B cell (primary cell): ENCODE measurements around the gene KCNJ5. TPM values are rescaled to one million over a fixed set of nuclear protein-coding genes. Genes with fewer than 3 reads are reported as not detected.

Experiments used
- ATAC-seq: fragments of 200-7000 bp; cut with Tn5 transposase; one replicate; pipeline ENCODE4 v1.10.0; 2021; ENCODE audit warnings: low read depth, mild to moderate bottlenecking, moderate number of reproducible peaks, moderate library complexity
- CTCF ChIA-PET: fragments of 350-600 bp; sonication (Branson Sonifier 250); formaldehyde crosslinking; loops from one replicate; lab custom pipeline; 2021; ENCODE audit warnings: antibody characterized with exemption, inconsistent platforms; lab: Charles Lee
- POLR2A ChIA-PET: fragments of 350-600 bp; sonication (Branson Sonifier 250); formaldehyde crosslinking; loops from one replicate; lab custom pipeline; 2021; ENCODE audit warnings: antibody characterized with exemption; lab: Charles Lee
- DNase-seq: peaks from one replicate; pipeline ENCODE4 v3.0.0; 2013
- H2AFZ ChIP-seq: 2 replicates; pipeline ENCODE4 v1.6.1; 2012; ENCODE audit warnings: mild to moderate bottlenecking, low read depth, low read length; ENCODE audit not compliant: insufficient read depth, poor library complexity, severe bottlenecking
- H3K27ac ChIP-seq, 2 donors: 1 replicate in 1 of 2; 2 replicates in 1 of 2; pipeline ENCODE4 v1.5.1; 2012 to 2013; ENCODE audit warnings: low read length in 2 of 2, mild to moderate bottlenecking in 2 of 2, moderate library complexity in 1 of 2
- H3K27me3 ChIP-seq, 4 experiments: fragments of 200-600 bp in 1 of 4; sonication (generic) in 1 of 4; replicated peaks in 1 of 4; 1 replicate in 2 of 4; 2 replicates in 2 of 4; pipeline versions ENCODE4 v1.6.1 to v1.7.0; 2013 to 2016; ENCODE audit warnings: low read length in 3 of 4, mild to moderate bottlenecking in 2 of 4, mixed read lengths in 1 of 4, moderate library complexity in 1 of 4; ENCODE audit not compliant: insufficient read depth in 4 of 4, control insufficient read depth in 3 of 4; ENCODE audit errors: control extremely low read depth in 1 of 4
- H3K36me3 ChIP-seq, 2 experiments: replicated peaks in 1 of 2; 1 replicate in 1 of 2; 2 replicates in 1 of 2; pipeline versions ENCODE4 v1.6.1 to v1.7.1; 2013; ENCODE audit warnings: low read length in 1 of 2; ENCODE audit not compliant: insufficient read depth in 2 of 2, control insufficient read depth in 1 of 2; ENCODE audit errors: control extremely low read depth in 1 of 2, extremely low read depth in 1 of 2
- H3K4me1 ChIP-seq, 2 donors: fragments of 200-600 bp in 1 of 2; sonication (generic) in 1 of 2; 1 replicate in 1 of 2; 2 replicates in 1 of 2; pipeline versions ENCODE4 v1.5.1 to v1.6.1; 2013 to 2017; ENCODE audit warnings: low read length in 2 of 2; ENCODE audit not compliant: control insufficient read depth in 2 of 2, insufficient read depth in 2 of 2
- H3K4me2 ChIP-seq: replicated peaks from 2 replicates; pipeline ENCODE3; 2012; ENCODE audit warnings: mild to moderate bottlenecking, low read depth, low read length; ENCODE audit not compliant: poor library complexity, severe bottlenecking
- H3K4me3 ChIP-seq, 5 experiments: fragments of 200-600 bp in 1 of 5; sonication (generic) in 1 of 5; 1 replicate in 3 of 5; 2 replicates in 2 of 5; pipeline versions ENCODE4 v1.5.1 to v1.7.0; 2011 to 2016; ENCODE audit warnings: low read length in 4 of 5, mild to moderate bottlenecking in 4 of 5, low read depth in 2 of 5, control low read depth in 1 of 5, moderate library complexity in 1 of 5; ENCODE audit not compliant: insufficient read depth in 1 of 5; ENCODE audit errors: control extremely low read depth in 1 of 5, extremely low read depth in 1 of 5
- H3K79me2 ChIP-seq: fragments of 200-600 bp; sonication (generic); one replicate; pipeline ENCODE4 v1.6.0; 2016; ENCODE audit warnings: low read length; ENCODE audit not compliant: control insufficient read depth, insufficient read depth
- H3K9ac ChIP-seq: fragments of 200-600 bp; sonication (generic); 2 replicates; pipeline ENCODE4 v1.6.1; 2017; ENCODE audit warnings: mild to moderate bottlenecking, low read length, moderate library complexity
- H3K9me3 ChIP-seq, 3 donors: one replicate each; pipeline versions ENCODE4 v1.6.1 to v1.7.1; 2013; ENCODE audit warnings: low read length in 2 of 3; ENCODE audit not compliant: control insufficient read depth in 2 of 3, insufficient read depth in 1 of 3; ENCODE audit errors: control extremely low read depth in 1 of 3
- H4K20me1 ChIP-seq: 2 replicates; pipeline ENCODE4 v1.6.0; 2012; ENCODE audit warnings: mild to moderate bottlenecking, low read length; ENCODE audit not compliant: insufficient read depth, control insufficient read depth, poor library complexity, severe bottlenecking
- H3K27ac Mint-ChIP-seq: one replicate; pipeline ENCODE4 v1.8.0; 2021; ENCODE audit warnings: mixed read lengths
- H3K27me3 Mint-ChIP-seq: one replicate; pipeline ENCODE4 v1.8.0; 2021; ENCODE audit warnings: mixed read lengths
- H3K4me1 Mint-ChIP-seq: one replicate; pipeline ENCODE4 v1.8.0; 2021; ENCODE audit warnings: mixed read lengths
- H3K4me3 Mint-ChIP-seq: one replicate; pipeline ENCODE4 v1.8.0; 2021; ENCODE audit warnings: mixed read lengths
- H3K9me3 Mint-ChIP-seq: one replicate; pipeline ENCODE4 v1.8.0; 2022; ENCODE audit warnings: mixed read lengths; ENCODE audit not compliant: insufficient read depth
- EZH2 ChIP-seq: IDR thresholded peaks from 2 replicates; pipeline ENCODE4 v1.6.1; 2012; ENCODE audit warnings: borderline replicate concordance, low read depth, mild to moderate bottlenecking, moderate library complexity, low read length; ENCODE audit not compliant: insufficient read depth, poor library complexity, severe bottlenecking
- WGBS: methylation state at CpG from one replicate; pipeline ENCODE4 v1.1.5; 2013; ENCODE audit warnings: missing lambda C conversion rate; ENCODE audit not compliant: insufficient coverage; 5-methylcytosine and 5-hydroxymethylcytosine counted together
- intact Hi-C: fragments of 100-400 bp; cut with micrococcal nuclease; formaldehyde crosslinking; loops from one replicate; pipeline ENCODE4 v1.10.0; 2022
- polyA plus RNA-seq: library from polyadenylated mRNA; depleted of rRNA; stranded (reverse); fragments of >200 nt; gene quantifications from 2 replicates; pipeline ENCODE4 v1.2.3, GENCODE V29; 2012
- total RNA-seq, 2 donors: library from RNA; stranded (reverse); fragments of 120-200 nt in 1 of 2; gene quantifications; 1 replicate in 1 of 2; 2 replicates in 1 of 2; pipeline versions ENCODE4 v1.2.3 to v1.2.4, GENCODE V29; 2013 to 2022
- TF ChIP-seq, protein P1 (sequence below): fragments of 200-600 bp; IDR thresholded peaks from one replicate; pipeline ENCODE4 v1.8.0; 2022; ENCODE audit warnings: antibody characterized with exemption, mild to moderate bottlenecking

Gene KCNJ5
- total and polyA plus RNA-seq, 2 donors (not counting 1 experiment from before 2014, with no cell fraction given), result 0.01 TPM; not detected in 1

DNA sequence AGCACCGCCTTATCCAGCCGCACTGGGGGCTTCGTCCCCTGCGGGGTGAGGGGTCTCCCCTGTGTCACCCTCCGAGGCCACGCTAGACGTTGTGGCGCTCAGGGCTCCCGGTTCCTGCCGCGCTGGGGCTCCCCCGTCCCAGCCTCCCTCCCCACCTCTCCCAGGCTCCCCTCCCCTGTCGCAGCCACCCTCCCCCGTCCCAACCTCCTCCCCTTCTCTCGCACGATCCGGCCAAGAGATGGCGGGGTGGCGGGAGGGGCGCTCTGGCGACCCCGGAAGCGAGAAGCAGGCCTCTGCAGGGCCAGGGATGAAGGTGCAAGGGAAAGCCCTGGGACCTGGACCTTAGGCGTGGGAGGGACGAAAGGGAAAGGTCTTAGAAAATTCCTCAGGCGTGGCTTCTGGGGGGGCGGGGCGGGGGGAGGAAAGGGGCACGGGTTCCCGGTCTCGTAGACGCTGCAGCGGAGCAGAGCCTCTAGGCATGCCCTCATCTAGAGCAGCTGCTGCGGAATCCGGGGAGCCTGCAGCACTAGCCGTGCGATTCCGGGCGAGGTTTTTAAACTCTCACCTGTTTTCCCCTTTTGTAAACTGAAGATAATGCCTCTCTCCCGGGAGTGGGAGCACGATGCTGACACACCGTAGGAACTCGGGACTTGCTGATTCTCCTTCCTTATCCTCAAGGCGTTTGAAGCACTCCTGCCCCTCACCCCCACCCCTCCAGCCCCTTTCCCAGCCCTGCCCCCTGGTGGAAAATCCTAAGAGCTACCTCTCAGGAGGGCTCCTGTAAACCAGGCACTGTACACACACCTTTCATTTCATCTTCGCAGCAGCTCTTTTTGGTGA is 14.4 kb downstream of the KCNJ5 start:
- CTCF ChIA-PET, result interaction anchor here (0.5 to 9.4 kb wide), 15 partner anchors 9 to 748 kb away, joined by 3 to 89 read pairs (median 4); partner anchors contain the start of gene KCNJ5
- H4K20me1 ChIP-seq, result no peaks in the 10 kb centered on the region
- DNase-seq, result peak; percentile 60
- Mint-ChIP-seq H3K27me3 (peaks cover 69% of the 10 kb centered on the region), H3K4me1 (peaks cover 26% of the 10 kb centered on the region), H3K27ac (peak overlapping the region; percentile 50), H3K9me3 (no peaks in the 10 kb centered on the region), H3K4me3 (peak overlapping the region; percentile 81)
- H3K27ac ChIP-seq, result no peak overlapping the region
- ATAC-seq, result peak; percentile 57
- POLR2A ChIA-PET, result interaction anchor here (0.6 to 0.9 kb wide), 4 partner anchors 12 to 241 kb away, joined by 3 to 7 read pairs (median 4); no protein-coding TSS in a partner anchor
- peak overlapping the region; percentile 8 to 81 (median 59) for H3K4me3 ChIP-seq
- peaks cover 0 to 92% (median 57%) of the 10 kb centered on the region in 4 experiments for H3K27me3 ChIP-seq
- H3K4me1 ChIP-seq, result peaks cover 21 to 28% of the 10 kb centered on the region in 2 donors
- WGBS, result 2% methylated on average over 35 of the region's 45 CpGs
- TF ChIP-seq EZH2, result no peak
- TF ChIP-seq, protein P1, sequence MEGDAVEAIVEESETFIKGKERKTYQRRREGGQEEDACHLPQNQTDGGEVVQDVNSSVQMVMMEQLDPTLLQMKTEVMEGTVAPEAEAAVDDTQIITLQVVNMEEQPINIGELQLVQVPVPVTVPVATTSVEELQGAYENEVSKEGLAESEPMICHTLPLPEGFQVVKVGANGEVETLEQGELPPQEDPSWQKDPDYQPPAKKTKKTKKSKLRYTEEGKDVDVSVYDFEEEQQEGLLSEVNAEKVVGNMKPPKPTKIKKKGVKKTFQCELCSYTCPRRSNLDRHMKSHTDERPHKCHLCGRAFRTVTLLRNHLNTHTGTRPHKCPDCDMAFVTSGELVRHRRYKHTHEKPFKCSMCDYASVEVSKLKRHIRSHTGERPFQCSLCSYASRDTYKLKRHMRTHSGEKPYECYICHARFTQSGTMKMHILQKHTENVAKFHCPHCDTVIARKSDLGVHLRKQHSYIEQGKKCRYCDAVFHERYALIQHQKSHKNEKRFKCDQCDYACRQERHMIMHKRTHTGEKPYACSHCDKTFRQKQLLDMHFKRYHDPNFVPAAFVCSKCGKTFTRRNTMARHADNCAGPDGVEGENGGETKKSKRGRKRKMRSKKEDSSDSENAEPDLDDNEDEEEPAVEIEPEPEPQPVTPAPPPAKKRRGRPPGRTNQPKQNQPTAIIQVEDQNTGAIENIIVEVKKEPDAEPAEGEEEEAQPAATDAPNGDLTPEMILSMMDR, result peak; percentile 60
- peaks cover 0 to 9% (median 3%) of the 10 kb centered on the region in 3 donors for H3K9me3 ChIP-seq
- H3K4me2 ChIP-seq, result peak overlapping the region; percentile 97
- H3K36me3 ChIP-seq, result no peaks in the 10 kb centered on the region
- H3K9ac ChIP-seq, result peak overlapping the region; percentile 67
- H3K79me2 ChIP-seq, result no peaks in the 10 kb centered on the region
- intact Hi-C loops, result loop anchor here (1.0 kb wide), 1 partner anchor 21 kb away; no protein-coding TSS in a partner anchor
- H2AFZ ChIP-seq, result peak overlapping the region; percentile 74
